Body of pancreas (tissue), 4 donors: ENCODE results near the gene SLC25A33.

Experiments
- CTCF ChIP-seq, 7 experiments: fragments of 450-650 bp in 4 of 7; fragments of 200-600 bp in 3 of 7; sonication (generic) in 3 of 7; IDR thresholded peaks; one replicate each; pipeline ENCODE4 v1.5.1; 2016 to 2019; ENCODE audit warnings: antibody characterized with exemption in 7 of 7
- POLR2A ChIP-seq, 3 donors: fragments of 450-650 bp; IDR thresholded peaks; one replicate each; pipeline ENCODE4 v1.6.1; 2016; ENCODE audit warnings: antibody characterized with exemption in 3 of 3, mild to moderate bottlenecking in 2 of 3

DNA sequence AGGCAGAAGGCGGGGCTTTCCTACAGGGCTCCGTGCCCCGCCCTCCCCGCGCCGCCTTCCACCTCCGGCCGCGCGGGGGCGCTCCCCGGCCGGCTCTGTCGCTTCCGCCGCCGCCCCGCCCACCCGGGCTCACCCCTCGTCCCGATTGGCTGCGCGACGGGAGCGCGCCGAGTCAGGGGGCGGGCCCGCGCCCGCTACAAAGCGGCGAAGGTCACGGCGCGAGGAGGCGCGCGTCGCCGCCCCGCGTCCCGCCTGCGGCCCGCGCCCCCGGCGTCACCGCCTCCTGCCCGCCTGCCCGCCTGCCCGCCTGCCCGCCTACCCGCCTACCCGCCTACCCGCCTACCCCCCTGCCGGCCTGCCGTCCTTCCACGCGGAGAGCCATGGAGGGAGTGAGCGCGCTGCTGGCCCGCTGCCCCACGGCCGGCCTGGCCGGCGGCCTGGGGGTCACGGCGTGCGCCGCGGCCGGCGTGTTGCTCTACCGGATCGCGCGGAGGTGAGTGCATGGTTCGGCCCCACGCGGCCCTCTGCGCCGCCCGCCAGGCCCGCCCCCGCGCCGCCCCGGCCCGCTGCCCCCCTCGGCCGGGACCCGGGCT, 49.4 kb downstream of the SLC25A33 start, which contains the start of gene TMEM201:
- TF ChIP-seq CTCF (IDR thresholded peaks at IDR 0.05) (peak; percentile 50 to 96 (median 89)), POLR2A (IDR thresholded peaks at IDR 0.05) (no peak)
